SKM-1 treated with dmso at 0.1 percent for 144 hours (cell line): Measurements from ENCODE around the gene PRDM7.
"Not testable (repeated sequence)": the region's sequence is repeated elsewhere in the genome, so short reads cannot be mapped to it uniquely, and the experiment has no call there.

Source experiments
- DNase-seq: peaks from one replicate; lab custom pipeline; 2025; ENCODE audit not compliant: unreplicated experiment; lab: John Stamatoyannopoulos, UW

Gene PRDM7

DNA sequence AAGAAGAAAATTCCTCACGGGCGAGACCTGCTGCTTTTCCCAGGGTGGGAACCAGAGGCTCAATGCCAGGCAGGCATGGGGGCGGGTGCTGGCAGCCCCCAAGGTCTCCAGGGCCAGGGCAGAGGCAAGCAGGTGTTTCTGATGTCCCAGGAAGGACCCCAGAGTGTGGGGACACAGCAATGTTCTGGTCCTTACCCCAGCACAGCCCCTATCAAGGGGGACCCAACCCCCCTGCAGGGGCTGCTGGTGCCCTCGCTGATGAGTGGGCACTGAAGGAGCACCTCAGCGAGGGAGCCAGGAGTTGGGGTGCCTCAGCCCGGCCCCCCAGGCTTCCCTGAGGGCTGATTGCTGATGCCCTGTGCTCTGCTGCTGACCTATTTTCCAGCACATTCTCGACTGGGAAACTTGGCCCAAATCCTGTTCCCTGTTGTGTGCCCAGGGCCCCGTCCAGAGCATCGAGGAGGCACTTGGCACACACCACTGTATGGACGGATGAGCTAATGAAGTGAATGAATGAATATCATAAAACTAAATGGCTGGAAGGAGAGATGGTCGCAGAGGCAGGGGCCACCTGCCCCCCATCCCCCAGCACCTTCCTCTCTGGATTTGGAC is 60.7 kb downstream of the PRDM7 start:
- no peak for DNase-seq

DNA sequence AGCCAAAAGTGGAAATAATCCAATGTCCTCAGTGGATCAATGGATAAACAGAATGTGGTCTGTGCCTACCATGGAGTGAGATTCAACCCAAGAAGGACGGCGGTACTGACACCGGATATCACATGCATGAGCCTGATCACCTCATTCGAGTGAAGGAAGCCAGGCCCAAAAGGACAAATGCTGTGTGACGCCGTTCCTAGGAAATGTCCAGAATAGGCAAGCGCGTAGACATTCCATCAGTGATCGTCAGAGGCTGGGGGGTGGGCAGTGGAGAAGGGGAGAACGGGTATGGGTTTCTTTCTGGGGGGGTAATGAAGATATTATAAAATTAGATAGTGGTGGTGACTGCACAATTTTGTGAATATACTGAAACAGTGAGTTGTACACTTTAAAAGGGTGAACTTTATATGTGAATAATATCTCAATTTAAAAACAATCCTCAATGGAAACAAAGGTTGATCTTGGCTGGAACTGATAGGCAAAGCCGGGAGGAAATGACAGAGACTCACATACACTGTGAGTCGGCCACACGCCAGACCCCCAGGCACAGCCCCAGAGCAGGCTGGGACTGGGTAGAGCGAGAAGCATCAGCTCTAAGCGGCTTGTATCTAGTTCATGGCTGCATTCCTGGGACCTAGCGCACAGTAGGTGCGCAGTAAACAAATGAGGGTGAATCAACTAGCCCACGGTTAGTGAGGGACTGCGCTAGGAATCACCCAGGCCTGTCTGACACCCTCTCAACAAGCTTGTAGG is 61.4 kb downstream of the PRDM7 start:
- no peak for DNase-seq

DNA sequence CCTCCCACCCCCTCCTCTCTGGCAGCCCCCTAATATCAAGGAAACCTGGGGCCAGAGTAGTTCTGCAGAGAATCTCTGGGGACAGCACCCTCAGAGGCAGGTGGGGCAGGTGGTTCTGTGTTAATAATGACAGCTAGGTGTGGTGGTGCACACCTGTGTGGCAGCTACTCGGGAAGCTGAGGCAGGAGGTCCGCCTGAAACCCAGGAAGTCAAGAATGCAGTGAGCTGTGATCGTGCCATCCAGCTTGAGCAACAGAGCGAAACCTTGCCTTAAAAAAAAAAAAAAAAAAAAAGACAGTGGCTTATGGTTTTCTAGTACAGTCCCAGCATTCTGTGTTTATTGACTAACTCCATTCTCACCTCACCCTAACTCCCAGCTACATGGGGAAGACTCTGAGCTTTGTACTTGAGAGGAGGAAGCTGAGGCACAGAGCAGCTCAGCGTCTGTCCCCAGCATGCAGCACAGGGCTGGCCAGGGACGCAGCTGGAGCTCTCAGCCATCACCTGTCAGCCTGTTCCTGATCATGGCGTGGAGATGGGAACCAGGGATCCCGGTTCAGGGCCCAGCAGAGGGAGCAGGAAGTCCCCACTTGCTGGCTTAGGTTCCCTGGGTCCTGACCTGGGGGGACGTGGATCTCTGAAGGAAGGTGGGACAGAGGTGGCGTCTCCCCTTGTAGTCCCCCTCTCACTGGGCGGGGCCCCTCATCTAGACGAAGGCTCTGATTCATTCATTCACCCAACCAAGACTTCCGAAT is 64.0 kb downstream of the PRDM7 start:
- no peak for DNase-seq

DNA sequence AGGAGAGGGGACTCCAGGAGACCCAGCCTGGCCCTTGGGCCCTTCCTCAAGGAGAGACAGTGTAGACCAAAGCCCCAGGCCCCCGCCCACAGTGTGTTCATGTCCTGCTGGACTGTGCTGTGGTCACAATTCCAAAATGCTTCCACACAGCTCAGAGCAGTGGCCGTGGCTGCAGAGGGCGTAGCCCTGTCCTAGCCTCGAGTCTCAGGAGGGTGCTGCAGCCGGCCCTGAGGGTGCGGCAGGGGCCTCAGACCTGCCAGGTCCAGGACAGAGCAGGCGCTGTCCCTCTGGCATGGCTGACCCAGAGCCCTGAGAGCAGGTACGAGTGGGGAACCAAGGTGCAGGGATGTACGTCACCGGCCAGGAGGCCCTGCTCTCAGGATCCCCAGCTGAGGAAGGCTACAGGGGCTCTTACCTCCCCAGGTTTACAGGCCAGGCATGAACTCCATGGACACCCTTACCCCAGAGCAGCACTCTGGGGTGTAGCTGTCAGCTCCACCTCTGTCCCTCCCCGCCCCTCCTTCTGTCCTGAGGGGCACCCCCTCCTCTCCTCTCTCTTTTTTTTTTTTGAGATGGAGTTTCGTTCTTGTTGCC is 65.1 kb downstream of the PRDM7 start:
- DNase-seq, result no peak

DNA sequence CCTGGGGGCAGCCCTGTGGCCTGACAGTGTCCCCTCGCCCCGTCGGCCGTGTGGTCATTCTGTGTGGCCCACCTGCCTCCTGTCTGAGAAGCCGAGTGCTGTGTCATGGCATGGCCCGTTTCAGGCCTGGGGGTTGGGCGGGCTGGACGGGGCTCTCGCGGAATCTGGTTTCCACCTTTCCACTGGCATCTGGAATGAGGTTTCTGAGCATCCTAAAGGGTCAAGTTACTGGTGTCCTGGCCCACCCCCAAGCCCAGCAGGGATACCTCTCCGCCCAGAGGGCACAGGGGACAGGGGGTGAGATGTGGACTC is 65.7 kb downstream of the PRDM7 start:
- no peak for DNase-seq

DNA sequence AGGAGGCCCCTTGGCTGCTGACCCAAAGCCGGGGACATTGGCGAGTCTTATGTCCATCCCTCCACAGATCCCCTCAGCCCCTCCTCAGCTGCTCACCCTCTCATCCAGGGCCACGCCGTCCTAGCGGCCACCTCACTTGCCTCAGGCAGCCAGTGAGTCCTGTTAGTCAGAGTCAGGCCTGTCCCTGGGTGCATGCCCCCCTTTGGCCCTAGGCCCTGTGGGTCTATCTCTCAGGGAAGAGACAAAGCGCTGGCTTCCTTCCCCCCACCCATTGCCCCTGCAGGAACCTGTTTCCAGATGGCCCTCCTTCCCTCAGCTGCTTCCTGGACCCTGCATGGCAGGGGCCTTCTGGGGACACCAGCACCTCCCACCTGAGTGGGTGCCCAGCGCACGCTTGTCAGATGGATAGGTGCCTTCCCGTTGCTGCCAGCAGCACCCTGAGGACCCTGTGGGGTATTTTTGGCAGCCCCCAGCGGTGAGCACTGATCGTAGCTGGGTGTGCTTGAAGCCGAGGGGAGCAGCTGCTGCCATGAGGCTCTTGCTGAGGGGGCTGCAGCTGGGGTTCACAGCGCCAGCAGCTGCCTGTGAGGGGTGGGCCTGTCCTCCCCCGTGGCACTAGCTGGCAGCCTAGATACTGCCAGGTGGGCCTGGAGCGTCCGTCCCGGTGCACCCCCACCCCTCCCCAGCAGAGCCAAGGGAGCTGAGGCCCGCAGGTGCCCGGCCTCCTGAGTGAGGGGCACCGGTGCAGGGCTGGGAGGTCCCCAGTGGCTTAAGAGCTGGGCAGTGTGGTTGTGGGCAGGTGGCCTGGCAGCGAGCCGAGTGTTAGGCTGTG is 66.2 kb downstream of the PRDM7 start:
- DNase-seq, result no peak

DNA sequence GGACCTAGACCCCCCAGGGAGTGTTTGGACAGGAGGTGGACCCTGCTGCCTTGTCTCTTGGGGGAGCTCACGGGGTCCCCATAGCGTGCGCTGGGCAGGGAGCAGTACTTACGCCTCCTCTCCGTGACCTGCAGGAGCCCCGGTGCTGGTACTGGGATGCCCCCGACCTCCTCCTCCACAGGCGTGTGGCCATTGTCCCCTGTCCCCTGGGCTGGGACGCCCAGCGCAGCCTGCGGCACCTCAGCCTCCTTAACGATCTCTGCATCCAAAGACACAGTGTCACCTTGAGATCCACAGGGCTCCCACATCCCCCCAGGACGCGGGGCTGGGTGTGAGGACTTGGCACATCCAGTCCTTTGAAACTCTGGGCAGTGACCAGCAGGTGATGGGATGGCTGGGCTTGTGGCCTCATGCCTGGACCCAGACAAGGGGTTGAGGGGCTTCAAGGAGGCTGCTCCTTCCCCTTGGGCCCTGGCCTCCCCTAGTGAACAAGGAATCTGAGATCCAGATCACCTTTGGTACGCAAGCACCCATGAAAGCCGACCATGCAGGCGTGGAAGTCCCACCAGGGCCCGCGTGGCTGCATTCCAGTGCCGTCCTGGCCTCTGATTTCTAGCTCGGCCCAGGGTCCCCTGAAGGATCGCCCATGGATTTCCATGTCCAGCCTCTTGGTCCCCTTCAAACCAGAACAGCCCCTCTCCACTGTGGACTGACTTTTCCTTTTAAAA is 67.8 kb downstream of the PRDM7 start:
- DNase-seq, result no peak

DNA sequence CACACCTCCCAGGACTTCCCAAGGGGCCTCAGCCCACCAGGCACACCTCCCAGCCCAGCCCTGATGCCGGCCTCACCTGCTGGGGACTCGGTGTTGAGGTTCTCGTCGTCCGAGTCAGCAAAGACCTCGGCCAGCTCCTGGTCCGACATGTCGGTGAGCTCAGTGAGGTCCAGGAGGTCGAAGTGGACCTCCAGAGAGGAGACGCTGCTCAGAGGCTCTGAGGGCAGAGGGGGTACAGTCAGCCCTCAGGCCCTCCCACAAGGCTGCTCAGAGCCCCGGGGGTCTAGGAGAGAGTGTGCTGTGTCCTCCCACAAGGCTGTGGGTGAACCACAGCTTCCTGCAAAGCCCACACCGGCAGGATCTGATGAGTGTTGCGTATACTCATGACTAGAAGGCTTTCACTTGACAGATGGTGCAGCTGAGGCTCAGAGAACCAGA is 68.4 kb downstream of the PRDM7 start:
- DNase-seq, result peak; percentile 27

DNA sequence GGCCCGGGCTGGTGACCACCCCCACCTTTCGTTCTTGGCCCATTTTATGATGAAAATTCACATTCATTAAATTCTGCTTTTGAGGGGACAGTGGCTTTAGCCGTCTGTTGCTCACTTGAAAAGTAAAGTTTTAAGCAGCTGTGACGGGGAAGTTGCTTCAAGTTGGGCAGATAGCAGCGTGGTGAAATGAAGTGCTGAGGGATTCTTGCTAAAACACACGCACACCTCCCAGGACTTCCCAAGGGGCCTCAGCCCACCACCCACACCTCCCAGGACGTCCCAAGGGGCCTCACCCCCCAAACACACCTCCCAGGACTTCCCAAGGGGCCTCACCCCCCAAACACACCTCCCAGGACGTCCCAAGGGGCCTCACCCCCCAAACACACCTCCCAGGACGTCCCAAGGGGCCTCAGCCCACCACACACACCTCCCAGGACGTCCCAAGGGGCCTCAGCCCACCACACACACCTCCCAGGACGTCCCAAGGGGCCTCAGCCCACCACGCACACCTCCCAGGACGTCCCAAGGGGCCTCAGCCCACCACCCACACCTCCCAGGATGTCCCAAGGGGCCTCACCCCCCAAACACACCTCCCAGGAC is 69.4 kb downstream of the PRDM7 start:
- DNase-seq, result not testable (repeated sequence)

DNA sequence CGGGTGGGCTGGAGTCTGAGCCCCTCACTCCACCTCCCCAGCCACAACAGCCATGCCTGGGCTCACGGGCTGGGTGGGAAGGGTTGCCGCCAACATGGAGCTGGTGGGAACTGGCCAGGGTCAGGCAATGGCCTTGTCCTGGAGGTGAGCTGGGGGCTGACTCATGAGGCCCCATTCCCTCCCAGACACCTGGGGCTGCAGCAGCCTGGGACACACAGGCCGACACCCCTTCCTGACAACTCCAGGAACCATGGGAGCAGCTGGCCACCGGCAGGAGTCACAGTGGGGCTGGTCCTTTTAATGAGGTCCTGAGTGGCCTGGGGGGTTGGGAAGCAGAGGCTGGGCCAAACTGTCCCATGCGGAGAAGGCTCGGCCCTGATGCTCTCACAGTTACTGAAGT is 70.1 kb downstream of the PRDM7 start:
- no peak for DNase-seq
